Stomach (tissue), 4 donors: ENCODE results near the gene PRKN.

ENCODE experiments used
- CTCF ChIP-seq, 7 experiments: fragments of 450-650 bp in 4 of 7; fragments of 200-600 bp in 3 of 7; sonication (generic) in 3 of 7; IDR thresholded peaks; one replicate each; pipeline ENCODE4 v1.5.1; 2016 to 2019; ENCODE audit warnings: antibody characterized with exemption in 7 of 7, control low read depth in 2 of 7, mild to moderate bottlenecking in 1 of 7
- EP300 ChIP-seq: sonication (generic); formaldehyde crosslinking; IDR thresholded peaks from one replicate; pipeline ENCODE4 v1.6.1; 2017; ENCODE audit warnings: antibody characterized with exemption
- POLR2A ChIP-seq, 4 donors: fragments of 450-650 bp; IDR thresholded peaks; one replicate each; pipeline ENCODE4 v1.6.1; 2016; ENCODE audit warnings: antibody characterized with exemption in 4 of 4, control low read depth in 2 of 4, mild to moderate bottlenecking in 1 of 4, moderate library complexity in 1 of 4
- POLR2AphosphoS5 ChIP-seq, 3 donors: sonication (generic); formaldehyde crosslinking; IDR thresholded peaks; one replicate each; pipeline ENCODE4 v1.6.1; 2016; ENCODE audit warnings: antibody characterized with exemption in 3 of 3

- no peak for TF ChIP-seq POLR2A (IDR thresholded peaks at IDR 0.05)
- no peak for TF ChIP-seq CTCF (IDR thresholded peaks at IDR 0.05)
- TF ChIP-seq POLR2AphosphoS5 (IDR thresholded peaks at IDR 0.05) = no peak
- TF ChIP-seq EP300 = no peak
Observed at GRCh38 chr6:161736781-161737292, 990.7 kb downstream of the PRKN start.
